Measurements from ENCODE around the gene BMP7.

Gene BMP7

DNA sequence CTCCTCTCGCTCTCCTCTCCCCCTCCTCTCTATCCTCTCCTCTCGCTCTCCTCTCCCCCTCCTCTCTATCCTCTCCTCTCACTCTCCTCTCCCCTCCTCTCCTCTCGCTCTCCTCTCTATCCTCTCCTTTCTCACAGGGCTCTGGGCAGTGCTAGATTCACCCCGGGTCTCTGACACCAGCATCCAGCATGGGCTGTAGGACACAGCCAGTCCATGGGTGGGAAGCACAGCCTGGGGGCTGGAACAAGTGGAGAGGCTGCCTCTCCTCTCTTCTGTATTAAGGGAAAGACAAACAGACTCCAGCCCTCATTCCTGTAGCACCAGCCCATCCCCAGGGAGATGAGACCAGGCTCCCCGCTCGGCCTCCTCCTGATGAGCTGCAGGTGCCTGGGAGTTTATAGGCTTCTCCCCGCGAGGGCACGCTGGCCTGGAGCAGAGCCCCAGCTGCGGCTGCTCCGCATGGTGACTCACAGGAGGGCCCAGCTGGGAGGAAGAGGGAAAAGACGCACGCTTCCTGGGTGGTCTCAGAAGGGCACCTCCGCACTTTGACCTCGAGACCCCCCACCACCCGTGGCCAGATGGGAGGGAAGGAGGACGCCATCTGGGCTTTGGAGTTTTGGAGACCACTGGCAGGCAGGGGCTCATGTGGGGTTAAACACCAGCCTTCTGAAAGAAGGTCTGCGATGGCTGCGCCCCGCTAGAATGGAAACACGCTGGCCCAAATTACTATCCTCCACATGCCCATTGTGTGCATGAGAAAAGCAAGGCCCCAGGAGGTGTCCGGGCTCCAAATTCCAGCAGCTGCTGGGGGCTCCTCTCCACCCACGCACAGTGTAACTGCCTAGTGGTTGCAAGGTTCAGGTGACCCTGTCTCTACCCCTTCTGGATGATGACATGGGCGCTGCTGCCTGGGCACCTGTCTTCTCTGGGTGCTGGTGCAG, 68.0 kb downstream of the BMP7 start:
- TF ChIP-seq, protein P1, sequence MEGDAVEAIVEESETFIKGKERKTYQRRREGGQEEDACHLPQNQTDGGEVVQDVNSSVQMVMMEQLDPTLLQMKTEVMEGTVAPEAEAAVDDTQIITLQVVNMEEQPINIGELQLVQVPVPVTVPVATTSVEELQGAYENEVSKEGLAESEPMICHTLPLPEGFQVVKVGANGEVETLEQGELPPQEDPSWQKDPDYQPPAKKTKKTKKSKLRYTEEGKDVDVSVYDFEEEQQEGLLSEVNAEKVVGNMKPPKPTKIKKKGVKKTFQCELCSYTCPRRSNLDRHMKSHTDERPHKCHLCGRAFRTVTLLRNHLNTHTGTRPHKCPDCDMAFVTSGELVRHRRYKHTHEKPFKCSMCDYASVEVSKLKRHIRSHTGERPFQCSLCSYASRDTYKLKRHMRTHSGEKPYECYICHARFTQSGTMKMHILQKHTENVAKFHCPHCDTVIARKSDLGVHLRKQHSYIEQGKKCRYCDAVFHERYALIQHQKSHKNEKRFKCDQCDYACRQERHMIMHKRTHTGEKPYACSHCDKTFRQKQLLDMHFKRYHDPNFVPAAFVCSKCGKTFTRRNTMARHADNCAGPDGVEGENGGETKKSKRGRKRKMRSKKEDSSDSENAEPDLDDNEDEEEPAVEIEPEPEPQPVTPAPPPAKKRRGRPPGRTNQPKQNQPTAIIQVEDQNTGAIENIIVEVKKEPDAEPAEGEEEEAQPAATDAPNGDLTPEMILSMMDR (IDR thresholded peaks at IDR 0.05; ENCODE audit: low read depth, low read length): no peak

DNA sequence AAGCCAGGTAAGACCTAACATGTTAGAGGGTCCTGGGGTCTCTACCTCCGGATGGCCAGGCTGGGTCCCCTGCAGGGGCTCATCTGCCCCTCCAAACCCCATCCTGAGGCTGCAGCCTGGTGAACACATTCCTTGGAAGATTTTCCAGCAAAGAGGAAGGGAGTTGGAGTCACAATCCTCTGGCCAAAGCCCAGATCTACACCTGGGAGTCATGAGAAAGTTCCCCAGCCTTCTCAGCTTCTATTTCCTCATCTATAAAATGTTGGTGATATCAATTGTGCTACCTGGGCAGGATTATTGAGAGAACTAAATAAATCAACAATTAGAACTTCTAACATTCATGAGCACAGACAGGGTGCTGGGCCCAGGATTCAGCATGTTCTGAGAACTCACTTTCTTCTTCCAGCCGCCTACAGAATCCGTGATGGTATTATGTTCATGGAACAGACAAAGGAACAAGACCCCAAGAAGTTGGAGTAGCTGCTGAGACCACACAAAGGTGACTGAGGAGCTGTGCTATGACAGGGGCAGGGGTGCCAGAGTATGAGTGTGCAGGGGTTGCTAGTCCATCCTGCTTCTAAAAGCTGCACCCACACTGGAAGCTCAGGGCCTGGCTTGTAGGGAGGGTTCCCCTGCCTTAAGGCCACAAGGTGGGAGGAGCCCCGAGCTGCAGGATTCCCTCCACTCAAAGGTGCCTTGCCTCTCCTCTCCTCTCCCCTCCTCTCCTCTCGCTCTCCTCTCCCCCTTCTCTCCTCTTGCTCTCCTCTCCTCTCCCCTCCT, 68.9 kb downstream of the BMP7 start:
- DNase-seq (ENCODE audit: extremely low read depth, low read depth): no peak
- TF ChIP-seq, protein P1 (IDR thresholded peaks at IDR 0.05; ENCODE audit: low read depth, low read length): no peak

More for the DNA sequence above, 68.0 kb downstream of the BMP7 start:
- no peak for DNase-seq (ENCODE audit: extremely low read depth, low read depth)

GRCh38 chr20:57195469-57196100, 70.9 kb downstream of the BMP7 start:
- TF ChIP-seq, protein P1 (IDR thresholded peaks at IDR 0.05; ENCODE audit: low read depth, low read length): no peak
- peak; percentile 22 for DNase-seq (ENCODE audit: extremely low read depth, low read depth)

GRCh38 chr20:57195023-57195422, 71.4 kb downstream of the BMP7 start:
- TF ChIP-seq, protein P1 (IDR thresholded peaks at IDR 0.05; ENCODE audit: low read depth, low read length): no peak
- DNase-seq (ENCODE audit: extremely low read depth, low read depth): no peak

GRCh38 chr20:57194154-57194553, 72.3 kb downstream of the BMP7 start:
- no peak for DNase-seq (ENCODE audit: extremely low read depth, low read depth)
- TF ChIP-seq, protein P1 (IDR thresholded peaks at IDR 0.05; ENCODE audit: low read depth, low read length): no peak

DNA sequence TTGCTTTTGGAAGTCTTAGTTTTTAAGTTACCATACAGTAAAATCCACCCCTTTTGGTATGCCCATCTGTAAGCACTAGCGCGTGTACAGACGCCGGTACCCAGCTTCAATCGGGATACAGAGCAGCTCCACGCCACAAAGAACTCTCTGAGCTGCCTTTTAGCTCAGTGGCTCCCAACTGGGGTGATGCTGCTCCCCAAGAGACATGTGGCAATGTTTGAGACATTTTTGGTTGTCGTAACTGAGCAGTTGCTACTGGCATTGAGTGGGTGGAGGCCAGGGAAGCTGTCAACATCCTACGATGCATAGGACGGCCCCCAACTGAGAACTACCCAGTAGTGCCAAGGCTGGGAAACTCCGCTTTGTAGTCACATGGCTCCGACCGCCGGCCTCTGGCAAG, 73.3 kb downstream of the BMP7 start:
- no peak for DNase-seq (ENCODE audit: extremely low read depth, low read depth)
- TF ChIP-seq, protein P1 (IDR thresholded peaks at IDR 0.05; ENCODE audit: low read depth, low read length): no peak

Measured in AG09319 (cell line).